Stimulated activated CD4-positive, alpha-beta T cell treated with anti-CD3 and anti-CD28 coated beads, TNF-alpha, amount 100 ng/mL, for 4 hours (primary cell): ENCODE measurements around the gene SPTB.

Source experiments
- DNase-seq, 3 experiments: peaks; one replicate each; pipeline ENCODE4 v3.0.0-alpha.2; 2020; ENCODE audit warnings: low read depth in 3 of 3

Gene SPTB

DNA sequence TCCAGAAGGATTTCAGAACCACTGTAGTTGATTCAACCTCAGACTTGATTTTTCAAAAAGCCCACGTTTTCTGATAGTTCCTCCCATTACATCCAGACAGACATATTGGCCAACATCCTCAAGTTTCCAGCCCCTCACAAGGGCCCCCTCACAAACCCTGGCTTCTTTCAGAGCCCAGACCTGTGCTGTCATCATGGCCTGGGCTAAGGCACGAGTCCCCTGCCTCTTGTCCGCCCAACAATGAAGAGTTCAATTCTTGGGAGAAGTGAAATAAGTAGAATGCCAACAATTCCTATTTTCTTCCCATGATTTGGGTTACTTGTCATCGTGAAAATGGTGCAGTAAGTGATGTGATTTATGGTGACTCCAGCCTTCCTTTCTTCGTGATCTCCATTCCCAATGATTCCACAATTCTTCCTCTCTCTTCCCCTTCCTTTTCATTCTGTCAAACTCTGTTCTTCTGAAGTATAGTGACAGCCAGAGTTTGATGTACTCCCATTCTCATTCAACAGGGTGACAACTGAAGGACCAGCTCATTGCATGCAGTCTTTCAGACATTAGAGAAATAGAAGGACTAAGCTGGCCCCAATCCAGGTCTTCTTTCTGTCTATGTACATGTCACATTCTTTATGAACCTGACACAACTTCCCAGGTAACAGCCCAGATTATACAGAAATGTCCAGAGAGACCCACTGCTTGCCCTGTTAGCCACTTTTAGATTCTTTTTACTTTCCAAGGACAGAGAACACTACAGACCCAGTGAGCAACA is 29.2 kb downstream of the SPTB start:
- no peak for DNase-seq

DNA sequence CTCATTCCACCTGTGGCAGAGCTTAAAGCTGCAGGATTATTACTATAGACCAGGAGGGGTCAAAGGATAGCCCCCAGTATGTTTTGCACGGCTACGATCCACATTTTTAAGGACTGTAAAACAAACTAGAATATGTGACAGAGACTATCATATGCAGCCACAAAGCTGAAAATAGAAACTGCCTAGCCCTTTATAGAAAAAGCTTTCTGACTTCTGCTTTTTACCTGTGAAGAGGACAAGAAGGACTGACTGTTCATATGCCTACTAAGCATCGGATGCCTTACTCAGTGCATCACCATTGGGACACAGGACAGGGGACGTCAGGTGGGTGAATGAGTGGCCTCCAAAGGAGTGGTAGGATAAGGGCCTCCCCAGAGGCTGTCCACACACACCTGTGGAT is 29.8 kb downstream of the SPTB start:
- DNase-seq, result no peak

DNA sequence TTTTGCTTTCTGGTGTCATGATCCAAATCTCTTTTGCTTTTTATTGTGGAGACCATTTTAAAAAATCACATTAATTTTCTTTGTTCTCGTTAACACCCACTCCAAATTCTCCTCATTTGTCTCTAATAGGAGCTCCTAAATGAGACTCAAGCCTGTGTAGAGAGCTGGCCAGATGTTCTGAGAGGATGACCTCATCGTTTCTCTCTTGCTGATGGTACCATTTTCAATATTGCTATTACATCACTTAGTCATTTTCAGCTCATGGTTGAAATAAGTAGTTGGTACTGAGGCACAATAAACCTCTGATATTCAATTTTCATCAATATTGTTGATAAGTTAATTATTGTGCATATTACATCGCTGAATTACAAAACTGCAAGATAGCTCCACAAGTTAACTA is 31.5 kb downstream of the SPTB start:
- DNase-seq, result no peak

DNA sequence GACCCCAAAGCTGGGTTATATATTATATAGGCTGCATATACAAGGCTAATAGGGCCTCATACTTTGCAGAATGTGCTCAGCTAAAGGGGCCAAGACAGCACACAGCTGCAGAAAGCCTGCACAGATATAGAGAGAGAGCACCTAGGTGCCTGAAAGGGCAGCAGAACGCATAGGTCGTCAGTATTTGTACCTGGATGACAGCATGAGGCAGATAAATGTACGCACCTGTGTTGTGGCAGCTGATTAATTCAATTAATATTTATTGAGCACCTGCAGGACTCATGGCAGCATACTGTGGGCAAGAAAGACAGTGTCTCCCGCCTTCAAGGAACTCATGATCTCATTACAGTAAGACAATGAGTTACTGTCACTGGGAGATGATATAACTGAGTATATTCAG is 33.4 kb downstream of the SPTB start:
- DNase-seq, result no peak

DNA sequence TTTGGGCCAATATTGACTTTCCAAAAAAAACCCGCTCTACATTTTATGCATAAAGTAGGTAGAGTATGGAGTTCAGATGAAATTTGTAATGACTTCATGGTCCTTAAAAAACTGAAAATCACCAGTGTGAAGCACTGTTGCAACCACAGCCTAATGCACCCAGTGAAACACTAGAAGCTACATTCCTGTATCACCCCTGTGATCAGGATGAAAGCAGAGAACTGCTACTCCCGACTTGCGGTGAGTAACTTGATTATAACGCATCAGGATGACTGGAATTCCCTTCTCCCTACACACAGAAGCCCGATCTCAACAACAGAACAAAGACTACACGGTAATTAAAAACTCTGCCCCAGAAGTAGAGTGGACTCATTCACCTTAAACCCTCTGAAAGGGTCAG is 33.8 kb downstream of the SPTB start:
- DNase-seq, result no peak

DNA sequence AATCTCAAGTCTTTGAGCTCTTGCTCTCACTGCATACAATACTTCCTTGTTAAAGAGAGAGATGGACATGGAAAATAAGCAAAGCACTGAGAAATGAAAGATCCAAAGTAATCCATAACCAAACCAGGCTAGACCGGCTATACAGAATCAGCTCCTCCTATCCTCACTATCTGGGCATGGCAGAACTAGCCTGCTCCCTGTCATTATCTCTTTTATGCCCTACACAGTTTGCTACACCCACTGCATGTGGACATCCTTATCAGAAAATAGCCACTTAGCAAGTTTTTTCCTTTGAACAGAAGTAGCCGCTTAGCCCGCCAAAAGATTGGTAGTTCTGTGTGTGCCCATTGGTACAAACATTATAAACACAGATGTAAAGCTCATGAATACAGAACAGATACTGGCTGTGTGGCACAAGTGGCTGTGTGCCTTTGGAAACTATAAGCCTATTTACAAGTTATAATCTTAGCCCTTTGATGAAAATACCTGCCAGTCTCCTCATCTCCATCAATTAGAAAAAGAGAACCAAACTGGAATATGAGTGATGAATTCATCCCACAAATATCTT is 34.7 kb downstream of the SPTB start:
- DNase-seq, result no peak

DNA sequence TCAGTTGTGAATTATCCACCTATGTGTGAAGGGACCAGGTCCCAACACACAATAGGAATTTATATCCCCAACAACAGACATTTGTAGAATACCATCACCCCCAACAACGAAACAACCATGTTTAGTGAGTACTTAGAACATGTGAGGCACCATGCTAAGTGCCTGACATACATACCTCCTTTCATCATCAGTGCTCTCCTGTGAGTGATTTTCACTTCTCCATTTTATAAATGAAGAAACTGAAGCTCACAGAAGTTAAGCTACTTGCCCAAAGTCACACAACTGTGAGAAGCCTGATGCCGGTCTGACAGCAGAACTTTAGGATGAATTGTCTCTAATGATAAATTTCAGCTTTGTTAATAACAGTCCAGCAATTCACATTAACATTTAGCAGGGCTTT is 35.4 kb downstream of the SPTB start:
- DNase-seq, result no peak

DNA sequence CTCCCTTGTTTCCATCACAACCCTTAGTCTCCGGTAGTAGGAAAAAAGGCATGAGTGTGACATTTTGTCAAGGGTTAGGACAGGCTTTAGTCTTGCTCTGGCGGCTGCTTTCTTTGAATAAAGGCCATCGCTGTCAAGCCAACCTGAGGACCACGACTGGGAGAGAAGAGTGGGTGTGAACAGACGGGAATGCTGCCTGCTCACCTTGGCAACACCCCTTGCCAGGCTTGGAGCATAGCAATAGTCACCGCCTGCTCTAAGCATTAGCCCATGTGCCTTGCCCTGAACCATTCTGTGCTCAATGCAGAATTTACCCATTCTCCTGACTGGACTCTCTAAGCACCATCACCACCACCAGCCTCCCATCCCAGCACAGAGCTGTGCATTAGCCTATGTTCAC is 36.2 kb downstream of the SPTB start:
- DNase-seq, result no peak

DNA sequence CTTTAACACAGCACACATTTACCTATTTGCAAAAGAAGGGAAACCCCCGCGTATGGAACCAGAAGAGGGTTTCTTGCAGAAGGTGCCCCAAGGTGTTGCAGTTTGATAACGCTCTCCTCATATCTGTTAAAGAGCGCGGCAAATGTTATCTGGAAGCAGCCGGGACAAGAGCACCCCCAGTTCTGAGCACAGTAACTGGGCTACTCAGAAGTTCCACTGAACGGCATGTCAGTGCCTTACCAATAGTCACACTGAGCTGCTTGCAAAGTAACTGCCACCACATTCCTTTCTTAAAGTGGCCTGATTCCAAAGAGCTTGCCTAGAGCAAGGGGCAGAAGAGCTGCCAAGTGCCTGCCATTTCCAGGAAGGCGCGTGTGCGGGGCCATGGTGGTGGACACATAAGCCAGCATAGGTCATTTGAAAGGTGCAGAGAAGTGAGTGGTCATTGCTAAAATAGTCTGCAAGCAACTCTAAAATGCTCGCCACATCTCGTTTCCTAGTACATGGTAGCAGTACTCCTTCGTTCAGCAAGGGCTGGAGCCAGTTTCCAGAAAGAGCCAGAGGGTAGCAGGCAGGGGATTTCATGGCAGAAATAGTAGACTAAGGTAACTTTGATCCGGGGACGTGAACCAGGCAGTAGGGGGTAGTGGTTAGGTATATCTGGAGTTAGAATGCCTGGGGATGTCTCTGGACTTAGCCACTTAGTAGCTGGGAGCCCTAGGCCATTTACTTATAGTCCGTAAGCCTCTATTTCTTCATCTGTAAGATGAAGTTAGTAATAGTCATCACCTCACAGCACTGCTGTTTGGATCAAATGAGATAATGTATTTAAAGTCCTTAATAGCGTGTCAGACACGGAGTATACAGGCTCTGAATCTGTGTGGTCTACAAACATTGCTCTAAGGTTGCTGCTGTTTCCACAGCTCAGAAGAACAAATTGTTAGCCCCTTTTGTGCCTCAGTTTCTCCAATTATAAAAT is 37.6 kb downstream of the SPTB start:
- DNase-seq, result no peak

DNA sequence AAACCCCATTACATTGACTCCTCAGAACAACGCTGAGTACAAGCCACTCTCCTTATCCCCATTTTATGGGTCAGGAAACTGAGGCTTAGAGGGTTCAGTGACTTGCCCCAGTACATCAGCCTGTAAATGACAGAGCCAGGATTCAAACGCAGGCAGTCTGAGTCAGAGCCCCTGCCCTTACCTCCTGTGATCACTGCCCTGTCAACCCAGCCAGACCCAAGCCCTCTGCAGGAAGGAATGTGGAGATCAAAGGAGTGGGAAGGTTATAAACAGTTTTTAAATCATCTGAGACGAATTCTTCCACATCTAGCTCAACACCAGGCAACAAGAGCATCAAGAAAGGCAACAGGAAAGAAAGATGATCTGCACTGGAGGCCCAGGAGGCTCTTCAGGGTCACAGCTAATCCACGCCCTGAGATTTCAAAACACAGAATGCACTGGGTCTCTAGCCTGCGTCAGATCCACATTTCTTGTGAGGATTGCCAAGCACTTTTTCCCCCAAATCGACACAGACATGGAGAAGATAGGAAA is 38.5 kb downstream of the SPTB start:
- no peak for DNase-seq

DNA sequence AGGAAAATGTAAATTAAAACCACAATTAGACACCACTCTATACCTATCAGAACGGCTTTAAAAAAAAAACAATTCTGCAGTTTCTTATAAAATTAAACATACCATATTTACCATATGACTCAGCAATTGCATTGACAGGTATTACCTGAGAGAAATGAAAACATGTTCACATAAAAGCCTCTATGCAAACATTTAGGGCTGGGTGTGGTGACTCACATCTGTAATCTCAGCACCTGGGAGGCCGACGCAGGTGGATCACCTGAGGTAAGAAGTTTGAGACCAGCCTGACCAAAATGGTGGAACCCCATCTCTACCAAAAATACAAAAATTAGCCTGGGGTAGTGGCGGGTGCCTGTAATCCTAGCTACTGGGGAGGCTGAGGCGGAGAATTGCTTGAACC is 41.1 kb downstream of the SPTB start:
- DNase-seq, result no peak

DNA sequence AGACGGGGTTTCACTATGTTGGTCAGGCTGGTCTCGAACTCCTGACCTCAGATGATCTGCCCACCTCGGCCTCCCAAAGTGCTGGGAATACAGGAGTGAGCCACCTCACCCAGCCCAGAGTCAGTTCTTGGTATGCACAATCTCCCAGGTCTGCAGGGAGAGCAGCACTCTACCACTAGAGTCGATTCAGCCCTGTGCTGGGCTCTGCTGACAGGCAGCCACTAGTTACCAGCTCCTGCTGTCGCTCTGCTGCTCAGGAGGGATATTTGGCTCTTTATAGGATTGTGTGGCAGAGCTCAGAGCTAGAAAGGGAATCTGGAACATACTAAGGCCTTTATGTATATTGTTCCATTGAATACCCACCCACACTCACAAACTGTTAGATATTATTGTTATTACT is 44.3 kb downstream of the SPTB start:
- no peak for DNase-seq

DNA sequence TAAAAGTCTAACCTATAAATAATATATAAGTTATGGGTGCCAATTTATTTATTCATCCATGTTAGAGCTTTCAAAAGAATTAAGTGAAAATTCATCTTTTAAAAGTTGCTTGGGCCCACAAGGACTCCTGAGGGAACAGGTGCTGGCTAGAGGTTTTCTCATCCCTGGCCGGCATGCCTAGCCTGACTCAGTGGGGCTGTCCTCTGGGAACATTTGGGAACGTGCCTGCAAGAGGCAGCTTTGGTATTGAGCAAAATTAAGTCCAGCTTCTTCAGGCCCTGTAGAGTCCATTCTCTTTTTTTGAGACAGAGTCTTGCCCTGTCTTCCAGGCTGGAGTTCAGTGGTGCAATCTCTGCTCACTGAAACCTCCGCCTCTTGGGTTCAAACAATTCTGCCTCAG is 44.7 kb downstream of the SPTB start:
- no peak for DNase-seq

DNA sequence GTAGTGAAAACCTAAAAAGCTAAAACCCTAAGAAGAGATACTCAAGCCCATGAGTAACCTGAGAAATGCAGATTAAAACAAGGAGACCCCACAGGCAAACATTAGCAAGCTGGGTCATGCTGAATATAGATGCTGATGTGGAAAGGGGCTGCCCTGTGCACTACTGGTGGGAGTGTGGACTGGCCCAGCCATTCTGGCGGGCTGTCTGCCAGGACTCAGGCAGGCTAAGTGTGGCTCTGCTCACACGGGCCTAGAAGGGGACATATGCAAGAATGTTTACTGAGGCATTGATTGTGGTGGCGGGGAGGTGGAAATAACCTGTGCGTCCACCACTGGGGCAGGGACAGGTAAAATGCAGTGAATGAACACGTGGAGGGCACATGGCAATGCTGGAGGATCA is 48.3 kb downstream of the SPTB start:
- no peak for DNase-seq

DNA sequence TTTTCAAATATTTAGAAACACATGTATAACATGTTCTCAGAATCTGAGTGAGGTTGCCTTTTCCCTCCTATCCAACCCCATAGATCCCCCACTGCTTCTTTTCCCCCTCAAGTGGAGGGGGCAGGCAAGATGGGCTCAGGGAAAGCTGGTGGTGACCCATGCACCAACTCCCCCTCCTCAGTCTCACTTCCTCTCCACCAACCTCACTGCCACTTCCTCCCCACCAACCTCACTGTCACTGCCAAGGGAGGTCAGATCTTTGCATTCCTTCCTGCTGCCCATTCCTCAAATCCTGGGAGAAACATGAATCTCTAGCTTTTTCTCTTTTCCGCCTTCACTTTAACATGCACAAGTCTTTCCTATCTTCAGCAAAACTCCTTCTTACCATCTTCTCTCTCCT is 48.7 kb downstream of the SPTB start:
- no peak for DNase-seq

DNA sequence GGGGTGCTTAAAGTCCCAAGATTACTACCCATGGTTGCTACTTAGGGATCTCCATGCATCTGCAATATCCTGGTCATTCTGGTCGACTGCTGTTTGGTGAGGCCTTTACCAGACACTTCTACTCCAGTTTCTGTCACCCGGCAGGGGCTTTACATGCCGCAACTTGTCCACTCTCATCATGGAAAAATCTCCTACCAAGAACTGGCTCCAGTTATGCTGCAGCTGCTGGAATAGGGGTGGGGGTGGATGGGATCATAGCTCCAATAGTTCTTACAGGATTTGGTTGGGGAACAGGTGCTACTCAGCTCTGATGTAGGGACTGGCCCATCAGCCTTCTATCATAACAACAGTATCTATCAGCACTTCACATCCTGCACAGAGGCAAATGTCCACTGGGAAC is 51.6 kb downstream of the SPTB start:
- no peak for DNase-seq

DNA sequence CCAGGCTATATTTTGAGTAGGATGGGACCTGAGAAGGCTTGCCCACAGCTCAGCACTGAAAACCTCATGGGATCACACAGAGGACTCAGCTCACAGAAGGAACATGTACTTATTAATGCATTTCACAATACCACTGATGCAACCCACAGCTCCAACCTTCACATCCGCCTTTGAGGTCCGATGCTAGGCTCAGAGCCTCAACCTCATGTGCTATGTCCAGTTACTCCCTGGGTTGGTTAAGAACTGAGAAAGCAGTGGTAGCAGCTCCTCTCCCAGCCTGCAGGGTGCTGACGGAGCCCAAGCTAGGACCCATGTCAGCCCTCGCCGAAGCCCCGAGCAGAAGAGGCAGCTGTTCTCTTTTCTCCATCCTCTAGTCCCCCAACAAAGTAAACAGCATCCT is 52.9 kb downstream of the SPTB start:
- DNase-seq, result no peak

DNA sequence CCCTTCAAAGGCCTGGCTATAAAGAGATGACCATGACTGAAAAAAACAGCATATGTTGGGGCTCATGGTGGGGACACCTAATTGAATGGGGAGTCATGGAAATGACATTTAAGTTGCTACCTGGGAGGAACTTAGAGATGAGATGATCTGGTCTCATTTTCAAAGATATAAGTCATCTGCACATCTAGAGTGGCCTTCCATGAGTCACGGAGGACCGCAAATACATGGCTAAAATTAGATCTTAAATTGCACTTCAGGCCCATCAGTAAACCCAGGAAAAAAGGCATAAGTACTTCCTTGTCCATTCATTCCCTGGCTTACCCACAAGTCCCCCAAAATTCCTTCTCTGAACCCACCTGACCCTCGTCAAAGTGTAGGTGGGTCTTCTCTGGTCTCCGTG is 53.4 kb downstream of the SPTB start:
- no peak for DNase-seq

DNA sequence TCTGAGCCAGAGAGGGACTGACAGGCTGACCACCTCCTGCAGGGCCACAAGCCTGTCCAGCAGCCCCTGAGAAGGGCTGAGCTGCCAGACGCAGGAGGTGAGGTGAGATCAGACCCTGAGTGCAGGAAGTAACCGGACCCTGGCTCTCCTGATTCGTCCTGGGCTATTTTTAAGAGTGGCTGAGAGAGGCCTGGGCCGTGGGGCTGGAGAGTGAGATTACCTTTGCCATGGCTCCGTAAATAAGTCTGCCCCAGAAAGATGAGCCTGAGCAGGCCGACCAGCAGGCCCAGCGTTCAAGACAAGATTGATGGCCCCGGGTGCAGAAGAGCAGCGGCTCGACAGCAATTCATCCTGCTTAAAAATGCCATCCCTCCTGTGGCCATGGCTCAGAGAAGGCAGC is 54.2 kb downstream of the SPTB start:
- no peak for DNase-seq

DNA sequence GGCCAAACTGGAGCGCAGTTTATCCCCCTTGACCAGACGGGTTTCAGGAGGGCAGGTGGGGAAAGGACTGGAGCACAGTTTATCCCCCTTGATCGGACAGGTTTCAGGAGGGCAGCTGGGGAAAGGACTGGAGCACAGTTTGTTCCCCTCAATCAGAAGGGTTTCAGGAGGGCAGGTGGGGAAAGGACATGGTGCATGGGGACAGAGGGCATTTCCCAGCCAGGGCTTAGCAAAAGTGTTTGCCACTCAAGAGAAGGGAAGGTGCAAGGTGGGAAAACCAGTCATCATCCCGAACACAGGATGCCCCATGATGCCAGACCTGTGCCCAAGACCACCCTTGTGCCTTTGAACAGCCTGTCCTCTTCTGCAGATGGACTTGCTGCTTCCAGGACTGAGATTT is 54.7 kb downstream of the SPTB start:
- DNase-seq, result no peak

DNA sequence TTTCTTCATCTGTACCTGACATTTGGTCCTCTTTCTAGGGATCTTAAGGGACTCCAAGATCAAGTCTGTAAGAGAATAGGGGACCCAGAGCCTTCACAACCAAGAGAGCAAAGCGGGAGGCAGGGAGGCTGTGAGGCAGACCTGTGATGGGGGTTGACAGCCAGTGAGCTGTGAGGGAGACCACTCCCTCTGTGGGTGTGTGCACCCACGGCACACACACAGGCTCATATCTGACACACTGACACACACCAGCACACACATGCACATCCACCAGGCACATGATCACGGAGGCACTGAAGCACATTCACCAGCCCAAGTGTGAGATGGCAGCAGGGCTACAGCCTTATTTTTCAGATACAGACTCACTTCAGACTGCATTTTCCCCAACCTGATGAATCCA is 55.2 kb downstream of the SPTB start:
- DNase-seq, result no peak

DNA sequence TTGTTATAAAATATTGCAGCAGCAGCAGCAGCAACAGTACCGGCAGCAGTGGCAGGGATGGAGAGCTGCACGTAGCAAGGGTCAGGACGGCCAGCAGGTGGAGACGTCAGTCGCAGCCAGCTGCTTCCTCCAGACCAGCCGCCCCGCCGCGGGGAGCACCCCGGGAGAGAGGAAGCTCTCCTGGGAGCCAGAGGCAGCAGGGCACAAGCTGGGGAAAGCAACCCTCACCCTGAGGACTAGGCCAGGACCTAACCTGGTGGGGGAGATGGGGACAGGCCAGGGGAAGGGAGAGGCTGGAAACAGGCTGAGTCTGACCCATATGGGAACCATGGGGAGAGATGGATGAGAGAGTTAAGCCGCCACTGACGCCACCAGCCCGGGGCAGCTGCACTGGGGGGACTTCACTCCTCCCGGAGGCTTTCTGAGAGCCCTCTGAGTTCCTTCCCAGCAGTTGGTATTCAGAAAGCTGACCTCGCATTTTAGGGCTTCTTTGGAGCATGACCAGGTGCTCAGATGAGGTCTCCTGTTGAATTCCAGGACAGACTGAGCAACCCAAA is 56.3 kb downstream of the SPTB start:
- DNase-seq, result peak; percentile 35 to 43 (median 36)
